ENCODE measurements around the gene CCNL2.

Gene CCNL2

GRCh38 chr1:1354271-1355247, 44.6 kb downstream of the CCNL2 start:
- H3K36me3 ChIP-seq (ENCODE audit: insufficient read depth, low read length), result peaks cover 18% of the 10 kb centered on the region
- no peak overlapping the region for H3K27ac ChIP-seq (ENCODE audit: low read depth, low read length)
- peaks cover 32% of the 10 kb centered on the region for H3K4me1 ChIP-seq (ENCODE audit: insufficient read depth, low read length)

GRCh38 chr1:1353389-1354151, 45.6 kb downstream of the CCNL2 start:
- no peak overlapping the region for H3K27ac ChIP-seq (ENCODE audit: low read depth, low read length)

More at GRCh38 chr1:1354271-1355247, 44.6 kb downstream of the CCNL2 start:
- H3K4me3 ChIP-seq (ENCODE audit: low read depth in 1 of 2, low read length in 2 of 2), result peak overlapping the region in 1 of 2 donors; percentile 7
- H3K9ac ChIP-seq (ENCODE audit: low read length), result no peak overlapping the region
- no peaks in the 10 kb centered on the region for H3K9me3 ChIP-seq (ENCODE audit: low read length)
- H3K27me3 ChIP-seq (ENCODE audit: control insufficient read depth in 1 of 2, insufficient read depth in 2 of 2, low read length in 2 of 2), result peaks cover 0 to 10% of the 10 kb centered on the region in 2 donors

GRCh38 chr1:1352786-1353388, 46.2 kb downstream of the CCNL2 start:
- H3K9me3 ChIP-seq (ENCODE audit: low read length), result no peaks in the 10 kb centered on the region
- peaks cover 21% of the 10 kb centered on the region for H3K4me1 ChIP-seq (ENCODE audit: insufficient read depth, low read length)
- no peak overlapping the region for H3K9ac ChIP-seq (ENCODE audit: low read length)
- peaks cover 0 to 6% of the 10 kb centered on the region in 2 donors for H3K27me3 ChIP-seq (ENCODE audit: control insufficient read depth in 1 of 2, insufficient read depth in 2 of 2, low read length in 2 of 2)
- H3K36me3 ChIP-seq (ENCODE audit: insufficient read depth, low read length), result peaks cover 18% of the 10 kb centered on the region
- no peak overlapping the region for H3K27ac ChIP-seq (ENCODE audit: low read depth, low read length)
- no peak overlapping the region for H3K4me3 ChIP-seq (ENCODE audit: low read depth in 1 of 2, low read length in 2 of 2)

More at GRCh38 chr1:1353389-1354151, 45.6 kb downstream of the CCNL2 start:
- H3K36me3 ChIP-seq (ENCODE audit: insufficient read depth, low read length), result peaks cover 18% of the 10 kb centered on the region
- H3K4me3 ChIP-seq (ENCODE audit: low read depth in 1 of 2, low read length in 2 of 2), result no peak overlapping the region
- peaks cover 0 to 7% of the 10 kb centered on the region in 2 donors for H3K27me3 ChIP-seq (ENCODE audit: control insufficient read depth in 1 of 2, insufficient read depth in 2 of 2, low read length in 2 of 2)
- no peak overlapping the region for H3K9ac ChIP-seq (ENCODE audit: low read length)
- no peaks in the 10 kb centered on the region for H3K9me3 ChIP-seq (ENCODE audit: low read length)
- peaks cover 22% of the 10 kb centered on the region for H3K4me1 ChIP-seq (ENCODE audit: insufficient read depth, low read length)

- Histone ChIP-seq H3K4me3 (ENCODE audit: low read depth in 1 of 2, low read length in 2 of 2) (no peak overlapping the region), H3K27ac (ENCODE audit: low read depth, low read length) (peak overlapping the region; percentile 39), H3K4me1 (ENCODE audit: insufficient read depth, low read length) (peaks cover 24% of the 10 kb centered on the region), H3K36me3 (ENCODE audit: insufficient read depth, low read length) (peaks cover 18% of the 10 kb centered on the region), H3K27me3 (ENCODE audit: control insufficient read depth in 1 of 2, insufficient read depth in 2 of 2, low read length in 2 of 2) (peaks cover 0 to 6% of the 10 kb centered on the region in 2 donors), H3K9ac (ENCODE audit: low read length) (no peak overlapping the region), H3K9me3 (ENCODE audit: low read length) (no peaks in the 10 kb centered on the region)
Measured at GRCh38 chr1:1351511-1352427, 47.4 kb downstream of the CCNL2 start.

GRCh38 chr1:1349256-1350012, 49.7 kb downstream of the CCNL2 start, which contains the start of gene DVL1:
DVL1 (minus strand) TSS chr1:1349418; CDS start chr1:1349065, 353 bp downstream.
- Histone ChIP-seq H3K27ac (ENCODE audit: low read depth, low read length) (peak within 1 kb of the TSS; percentile 83), H3K27me3 (ENCODE audit: control insufficient read depth in 1 of 2, insufficient read depth in 2 of 2, low read length in 2 of 2) (peaks cover 0 to 6% of the 10 kb centered on the region in 2 donors), H3K4me3 (ENCODE audit: low read depth in 1 of 2, low read length in 2 of 2) (peak within 1 kb of the TSS; percentile 57 to 67), H3K9me3 (ENCODE audit: low read length) (no peaks in the 10 kb centered on the region), H3K36me3 (ENCODE audit: insufficient read depth, low read length) (peaks cover 18% of the 10 kb centered on the region), H3K9ac (ENCODE audit: low read length) (peak within 1 kb of the TSS; percentile 57), H3K4me1 (ENCODE audit: insufficient read depth, low read length) (peaks cover 39% of the 10 kb centered on the region)

DNA sequence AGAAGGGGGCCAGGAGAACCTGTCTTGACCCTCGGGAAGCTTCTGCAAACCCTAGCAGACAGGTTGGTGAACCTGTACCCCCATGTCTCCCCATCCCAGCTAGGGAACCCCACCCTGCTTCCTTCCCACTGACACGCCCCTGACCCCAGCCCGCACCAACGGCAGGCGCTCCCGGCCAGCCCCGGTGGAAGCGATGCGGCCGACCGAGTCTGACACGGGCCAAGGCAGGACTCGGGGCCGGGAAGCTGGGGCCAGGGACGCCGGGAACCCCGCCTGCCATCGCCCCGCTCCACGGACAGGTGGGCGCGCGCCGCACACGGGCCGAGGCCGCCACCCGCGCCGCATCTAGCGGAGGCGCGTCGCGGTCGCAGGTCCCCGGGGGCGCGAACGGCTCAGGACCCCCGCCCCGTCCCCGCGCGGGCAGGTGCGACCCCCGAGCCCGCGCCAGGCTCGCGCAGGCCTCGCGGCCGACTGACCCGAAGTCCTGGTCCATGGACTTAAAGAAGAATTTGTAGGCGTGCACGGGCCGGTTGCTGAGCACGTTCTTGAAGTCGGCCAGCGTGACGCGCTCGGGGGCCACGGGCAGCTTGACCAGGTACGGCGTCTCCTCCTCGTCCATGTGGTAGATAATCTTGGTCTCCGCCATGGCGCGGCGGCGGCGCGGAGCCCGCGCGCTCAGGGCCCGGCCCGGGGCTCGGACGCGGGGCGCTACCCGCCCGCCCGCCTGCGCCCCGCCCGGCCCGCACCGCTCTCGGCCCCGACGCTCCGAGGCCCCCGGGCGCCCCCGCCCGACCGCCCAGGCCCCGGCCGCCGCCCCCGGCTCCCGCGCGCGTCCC, 50.5 kb downstream of the CCNL2 start:
- peaks cover 0 to 6% of the 10 kb centered on the region in 2 donors for H3K27me3 ChIP-seq (ENCODE audit: control insufficient read depth in 1 of 2, insufficient read depth in 2 of 2, low read length in 2 of 2)
- H3K9ac ChIP-seq (ENCODE audit: low read length), result peak overlapping the region; percentile 57
- H3K36me3 ChIP-seq (ENCODE audit: insufficient read depth, low read length), result peaks cover 17% of the 10 kb centered on the region
- peak overlapping the region; percentile 57 to 67 for H3K4me3 ChIP-seq (ENCODE audit: low read depth in 1 of 2, low read length in 2 of 2)
- peaks cover 34% of the 10 kb centered on the region for H3K4me1 ChIP-seq (ENCODE audit: insufficient read depth, low read length)
- H3K9me3 ChIP-seq (ENCODE audit: low read length), result no peaks in the 10 kb centered on the region
- peak overlapping the region; percentile 83 for H3K27ac ChIP-seq (ENCODE audit: low read depth, low read length)

- peak overlapping the region; percentile 57 to 67 for H3K4me3 ChIP-seq (ENCODE audit: low read depth in 1 of 2, low read length in 2 of 2)
- peaks cover 10% of the 10 kb centered on the region for H3K36me3 ChIP-seq (ENCODE audit: insufficient read depth, low read length)
- H3K4me1 ChIP-seq (ENCODE audit: insufficient read depth, low read length), result peaks cover 32% of the 10 kb centered on the region
- peak overlapping the region; percentile 57 for H3K9ac ChIP-seq (ENCODE audit: low read length)
- peak overlapping the region; percentile 83 for H3K27ac ChIP-seq (ENCODE audit: low read depth, low read length)
- H3K9me3 ChIP-seq (ENCODE audit: low read length), result no peaks in the 10 kb centered on the region
- peaks cover 0 to 1% of the 10 kb centered on the region in 2 donors for H3K27me3 ChIP-seq (ENCODE audit: control insufficient read depth in 1 of 2, insufficient read depth in 2 of 2, low read length in 2 of 2)
Measured at GRCh38 chr1:1347663-1348419, 51.3 kb downstream of the CCNL2 start.

DNA sequence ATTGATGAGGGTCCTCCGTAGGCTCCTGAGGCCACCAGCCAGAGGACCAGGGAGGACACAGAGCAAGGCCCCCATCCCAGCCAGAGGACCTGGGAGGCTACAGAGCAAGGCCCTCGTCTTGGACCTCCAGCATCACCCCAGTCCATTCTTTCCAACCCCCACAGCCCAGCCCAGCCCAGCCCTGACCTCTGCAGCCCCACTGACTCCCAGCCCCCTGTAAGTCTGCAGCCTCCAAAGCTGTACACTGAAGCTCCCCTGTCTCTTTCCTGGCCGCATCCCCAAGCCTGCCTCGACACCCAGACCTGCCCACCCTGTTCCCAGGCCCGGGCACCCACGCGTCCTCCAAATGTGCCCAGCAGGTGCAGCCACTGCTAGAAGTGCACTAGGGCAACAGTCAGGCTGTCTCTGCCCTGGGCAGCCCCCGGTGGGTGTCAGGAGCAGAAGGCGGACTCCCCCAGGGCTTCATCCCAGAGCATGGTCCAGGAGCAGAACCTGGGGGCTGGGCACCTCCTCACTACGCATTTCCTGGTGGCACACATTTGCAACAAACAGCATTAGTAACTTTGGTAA, 52.0 kb downstream of the CCNL2 start:
- no peaks in the 10 kb centered on the region for H3K27me3 ChIP-seq (ENCODE audit: control insufficient read depth in 1 of 2, insufficient read depth in 2 of 2, low read length in 2 of 2)
- H3K27ac ChIP-seq (ENCODE audit: low read depth, low read length), result no peak overlapping the region
- no peaks in the 10 kb centered on the region for H3K9me3 ChIP-seq (ENCODE audit: low read length)
- peaks cover 3% of the 10 kb centered on the region for H3K36me3 ChIP-seq (ENCODE audit: insufficient read depth, low read length)
- peak overlapping the region in 1 of 2 donors; percentile 67 for H3K4me3 ChIP-seq (ENCODE audit: low read depth in 1 of 2, low read length in 2 of 2)
- H3K4me1 ChIP-seq (ENCODE audit: insufficient read depth, low read length), result peaks cover 25% of the 10 kb centered on the region
- peak overlapping the region; percentile 53 for H3K9ac ChIP-seq (ENCODE audit: low read length)

DNA sequence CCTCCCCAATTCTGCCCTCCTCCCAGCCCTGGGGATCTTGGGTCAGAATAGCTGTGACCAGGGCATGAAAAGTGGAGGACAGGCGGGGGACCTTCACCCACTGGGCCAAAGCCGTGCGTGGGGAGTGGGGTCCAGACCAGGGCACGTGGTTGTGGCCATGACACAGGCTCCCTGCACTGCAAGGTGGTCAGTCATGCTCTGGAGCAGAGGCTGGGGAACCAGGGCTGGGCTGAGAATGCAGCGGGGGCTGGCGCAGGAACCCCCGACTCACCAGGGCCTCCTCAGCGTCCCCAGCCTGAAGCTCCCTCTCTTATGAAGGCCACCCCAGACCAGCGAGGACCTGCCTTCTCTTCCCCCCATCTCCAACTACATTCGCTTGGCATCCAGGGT, 52.6 kb downstream of the CCNL2 start:
- H3K9ac ChIP-seq (ENCODE audit: low read length), result peak overlapping the region; percentile 53
- H3K4me3 ChIP-seq (ENCODE audit: low read depth in 1 of 2, low read length in 2 of 2), result peak overlapping the region in 1 of 2 donors; percentile 23
- peaks cover 2% of the 10 kb centered on the region for H3K36me3 ChIP-seq (ENCODE audit: insufficient read depth, low read length)
- H3K4me1 ChIP-seq (ENCODE audit: insufficient read depth, low read length), result peaks cover 19% of the 10 kb centered on the region
- H3K27ac ChIP-seq (ENCODE audit: low read depth, low read length), result no peak overlapping the region
- H3K9me3 ChIP-seq (ENCODE audit: low read length), result no peaks in the 10 kb centered on the region
- H3K27me3 ChIP-seq (ENCODE audit: control insufficient read depth in 1 of 2, insufficient read depth in 2 of 2, low read length in 2 of 2), result no peaks in the 10 kb centered on the region
